ENCODE results near the gene CCR4. TPM values are rescaled to one million over a fixed set of nuclear protein-coding genes. Genes with fewer than 3 reads are reported as not detected.
"Not testable (repeated sequence)": the region's sequence is repeated elsewhere in the genome, so short reads cannot be mapped to it uniquely, and the experiment has no call there.

Gene CCR4
- total RNA-seq, 3 donors from 2014 or later, result 0.14 to 1.3 TPM; not detected in 1

- Histone ChIP-seq H3K36me3 (ENCODE audit: low read depth) (no peaks in the 10 kb centered on the region), H3K4me3 (no peak overlapping the region), H3K4me1 (ENCODE audit: low read depth) (no peaks in the 10 kb centered on the region), H3K9me3 (no peaks in the 10 kb centered on the region)
- DNase-seq (no peak), ATAC-seq (no peak)
- intact Hi-C loops (cut with DNase I, micrococcal nuclease), result no loop called here
- no peak for TF ChIP-seq CTCF (IDR thresholded peaks at IDR 0.05)
These were observed 31.7 kb downstream of the CCR4 start for GRCh38 chr3:32983124-32983523.

- H3K9me3 ChIP-seq; H3K36me3 ChIP-seq (ENCODE audit: low read depth); H3K4me1 ChIP-seq (ENCODE audit: low read depth); ATAC-seq; intact Hi-C loops (cut with DNase I, micrococcal nuclease); DNase-seq; H3K4me3 ChIP-seq: not testable (repeated sequence)
These were observed 33.5 kb downstream of the CCR4 start for GRCh38 chr3:32984918-32985317.

GRCh38 chr3:32989171-32989570, 37.7 kb downstream of the CCR4 start:
- no peak for DNase-seq
- Histone ChIP-seq H3K36me3 (ENCODE audit: low read depth) (no peaks in the 10 kb centered on the region), H3K9me3 (no peaks in the 10 kb centered on the region), H3K4me3 (no peak overlapping the region), H3K4me1 (ENCODE audit: low read depth) (no peaks in the 10 kb centered on the region)
- no peak for ATAC-seq
- TF ChIP-seq CTCF (IDR thresholded peaks at IDR 0.05), result no peak
- intact Hi-C loops (cut with DNase I, micrococcal nuclease), result no loop called here

- TF ChIP-seq CTCF (IDR thresholded peaks at IDR 0.05), result no peak
- DNase-seq, result no peak
- H3K9me3 ChIP-seq, result no peaks in the 10 kb centered on the region
- no peak overlapping the region for H3K4me3 ChIP-seq
- ATAC-seq, result no peak
- H3K4me1 ChIP-seq (ENCODE audit: low read depth), result no peaks in the 10 kb centered on the region
- no peaks in the 10 kb centered on the region for H3K36me3 ChIP-seq (ENCODE audit: low read depth)
- intact Hi-C loops (cut with DNase I, micrococcal nuclease), result no loop called here
These were observed 38.7 kb downstream of the CCR4 start for GRCh38 chr3:32990116-32990515.

GRCh38 chr3:32991781-32992180, 40.3 kb downstream of the CCR4 start:
- Histone ChIP-seq H3K4me3 (no peak overlapping the region), H3K4me1 (ENCODE audit: low read depth) (no peaks in the 10 kb centered on the region), H3K9me3 (no peaks in the 10 kb centered on the region), H3K36me3 (ENCODE audit: low read depth) (no peaks in the 10 kb centered on the region)
- ATAC-seq (no peak), DNase-seq (no peak)
- TF ChIP-seq CTCF (IDR thresholded peaks at IDR 0.05), result no peak
- intact Hi-C loops (cut with DNase I, micrococcal nuclease), result no loop called here

- intact Hi-C loops (cut with DNase I, micrococcal nuclease), result no loop called here
- Histone ChIP-seq H3K4me3 (no peak overlapping the region), H3K4me1 (ENCODE audit: low read depth) (no peaks in the 10 kb centered on the region), H3K9me3 (no peaks in the 10 kb centered on the region), H3K36me3 (ENCODE audit: low read depth) (no peaks in the 10 kb centered on the region)
- no peak for ATAC-seq
- TF ChIP-seq CTCF (IDR thresholded peaks at IDR 0.05), result no peak
- DNase-seq, result no peak
These were observed 40.9 kb downstream of the CCR4 start for GRCh38 chr3:32992310-32992686.

Measured in mucosa of descending colon (tissue), 3 donors.